Caco-2 (cell line): ENCODE measurements around the gene ZRANB1. TPM values are rescaled to one million over a fixed set of nuclear protein-coding genes. Genes with fewer than 3 reads are reported as not detected.
"Not testable (repeated sequence)": the region's sequence is repeated elsewhere in the genome, so short reads cannot be mapped to it uniquely, and the experiment has no call there.

Source experiments
- BruUV-seq: library from RNA; stranded (reverse); fragments of 400-500 nt; replicated peaks from 2 replicates; lab custom pipeline; 2021; lab: Mats Ljungman, UMichigan
- CTCF ChIA-PET: fragments of 300-600 bp; sonication (Branson Sonifier 250); formaldehyde crosslinking; loops from one replicate; lab custom pipeline; 2022; ENCODE audit warnings: antibody characterized with exemption; lab: Charles Lee
- POLR2A ChIA-PET: fragments of 300-600 bp; sonication (Branson Sonifier 250); formaldehyde crosslinking; loops from one replicate; lab custom pipeline; 2022; ENCODE audit warnings: antibody characterized with exemption; lab: Charles Lee
- DNase-seq, 2 experiments: peaks; one replicate each; pipeline versions ENCODE4 v3.0.0 to v3.0.0-alpha.2; 2020 to 2022
- H3K27me3 ChIP-seq: replicated peaks from 2 replicates; pipeline ENCODE4 v1.6.0; 2011; ENCODE audit warnings: low read length; ENCODE audit not compliant: control insufficient read depth, insufficient read depth
- H3K36me3 ChIP-seq: 2 replicates; pipeline ENCODE4 v1.5.1; 2011; ENCODE audit warnings: low read length; ENCODE audit not compliant: control insufficient read depth, insufficient read depth
- H3K4me1 ChIP-seq: fragments of 250-450 bp; sonication (Bioruptor Pico); 2 replicates; pipeline ENCODE4 v1.5.1; 2020; ENCODE audit warnings: mild to moderate bottlenecking
- H3K4me3 ChIP-seq: 2 replicates; pipeline ENCODE4 v1.5.1; 2011; ENCODE audit warnings: low read depth, mild to moderate bottlenecking, control low read depth, low read length
- H3K9me3 ChIP-seq: fragments of 250-450 bp; sonication (Bioruptor Pico); 2 replicates; pipeline ENCODE4 v1.5.1; 2020; ENCODE audit warnings: mild to moderate bottlenecking, moderate library complexity
- H3K27ac Mint-ChIP-seq: one replicate; pipeline ENCODE4 v1.8.0; 2022; ENCODE audit warnings: mixed read lengths; ENCODE audit not compliant: unreplicated experiment
- H3K27me3 Mint-ChIP-seq: one replicate; pipeline ENCODE4 v1.8.0; 2022; ENCODE audit warnings: mixed read lengths; ENCODE audit not compliant: insufficient read depth, unreplicated experiment
- H3K36me3 Mint-ChIP-seq: one replicate; pipeline ENCODE4 v1.8.0; 2022; ENCODE audit warnings: mild to moderate bottlenecking, mixed read lengths; ENCODE audit not compliant: insufficient read depth, unreplicated experiment
- H3K4me1 Mint-ChIP-seq: one replicate; pipeline ENCODE4 v1.8.0; 2022; ENCODE audit warnings: low read depth, mixed read lengths; ENCODE audit not compliant: unreplicated experiment
- H3K4me3 Mint-ChIP-seq: one replicate; pipeline ENCODE4 v1.8.0; 2022; ENCODE audit warnings: mild to moderate bottlenecking, moderate library complexity, mixed read lengths; ENCODE audit not compliant: unreplicated experiment
- H3K9me3 Mint-ChIP-seq: one replicate; pipeline ENCODE4 v1.8.0; 2022; ENCODE audit warnings: mixed read lengths; ENCODE audit not compliant: unreplicated experiment
- CTCF ChIP-seq, 2 experiments: fragments of 200-600 bp in 1 of 2; IDR thresholded peaks; 1 replicate in 1 of 2; 2 replicates in 1 of 2; pipeline versions ENCODE4 v1.5.1 to v1.8.0; 2011 to 2022; ENCODE audit warnings: antibody characterized with exemption in 1 of 2, control low read depth in 1 of 2, inconsistent platforms in 1 of 2, low read depth in 1 of 2, low read length in 1 of 2, mild to moderate bottlenecking in 1 of 2, moderate library complexity in 1 of 2; ENCODE audit not compliant: insufficient read depth in 1 of 2, severe bottlenecking in 1 of 2, unreplicated experiment in 1 of 2
- intact Hi-C: fragments of 100-400 bp; cut with micrococcal nuclease; formaldehyde crosslinking; loops from one replicate; pipeline ENCODE4 v1.10.0; 2022; ENCODE audit not compliant: unreplicated experiment
- total RNA-seq: library from RNA; stranded (reverse); gene quantifications from 2 replicates; pipeline ENCODE4 v1.2.3, GENCODE V29; 2022

ZRANB1 gene
- total RNA-seq, 1 experiment from 2014 or later, result 24.6 TPM

GRCh38 chr10:124987788-124988187 lies 45.9 kb downstream of the ZRANB1 start:
- Mint-ChIP-seq H3K4me3 (no peak overlapping the region), H3K4me1 (peaks cover 6% of the 10 kb centered on the region), H3K27me3 (no peaks in the 10 kb centered on the region), H3K36me3 (peaks cover 96% of the 10 kb centered on the region), H3K9me3 (no peaks in the 10 kb centered on the region), H3K27ac (no peak overlapping the region)
- Histone ChIP-seq H3K27me3 (no peaks in the 10 kb centered on the region), H3K4me3 (no peak overlapping the region), H3K36me3 (peaks cover 10% of the 10 kb centered on the region), H3K9me3 (no peaks in the 10 kb centered on the region), H3K4me1 (no peaks in the 10 kb centered on the region)
- intact Hi-C loops, result no loop called here
- ChIA-PET POLR2A (no interaction called here), CTCF (no interaction called here)
- no peak for TF ChIP-seq CTCF (IDR thresholded peaks at IDR 0.05; ENCODE audit: insufficient read depth in 1 of 2, low read depth in 1 of 2, low read length in 1 of 2, severe bottlenecking in 1 of 2, unreplicated experiment in 1 of 2)
- no TSS peak for BruUV-seq
- DNase-seq, result no peak

- H3K4me1 Mint-ChIP-seq, H3K4me1 ChIP-seq, intact Hi-C loops, H3K4me3 ChIP-seq, H3K9me3 ChIP-seq, H3K9me3 Mint-ChIP-seq, DNase-seq, POLR2A ChIA-PET, H3K27me3 ChIP-seq, H3K27me3 Mint-ChIP-seq, H3K4me3 Mint-ChIP-seq, H3K27ac Mint-ChIP-seq: not testable (repeated sequence)
- CTCF ChIA-PET, result interaction anchor here (0.7 kb wide), 1 partner anchor 28 kb away, joined by 4 read pairs; no protein-coding TSS in a partner anchor
- BruUV-seq, result TSS peak; percentile 67
- H3K36me3 ChIP-seq, result peaks cover 12% of the 10 kb centered on the region
- H3K36me3 Mint-ChIP-seq, result peaks cover 96% of the 10 kb centered on the region
Measured at GRCh38 chr10:124988753-124989152, 46.8 kb downstream of the ZRANB1 start.

GRCh38 chr10:124989526-124989925 lies 47.6 kb downstream of the ZRANB1 start:
- Mint-ChIP-seq H3K27me3 (no peaks in the 10 kb centered on the region), H3K9me3 (no peaks in the 10 kb centered on the region), H3K4me3 (no peak overlapping the region), H3K27ac (no peak overlapping the region), H3K36me3 (peaks cover 96% of the 10 kb centered on the region), H3K4me1 (no peaks in the 10 kb centered on the region)
- Histone ChIP-seq H3K9me3 (no peaks in the 10 kb centered on the region), H3K36me3 (peaks cover 14% of the 10 kb centered on the region), H3K4me3 (no peak overlapping the region), H3K4me1 (no peaks in the 10 kb centered on the region), H3K27me3 (no peaks in the 10 kb centered on the region)
- no peak for DNase-seq
- TF ChIP-seq CTCF (IDR thresholded peaks at IDR 0.05; ENCODE audit: insufficient read depth in 1 of 2, low read depth in 1 of 2, low read length in 1 of 2, severe bottlenecking in 1 of 2, unreplicated experiment in 1 of 2), result no peak
- intact Hi-C loops, result no loop called here
- no TSS peak for BruUV-seq
- POLR2A ChIA-PET, result interaction anchor here (0.6 kb wide), 1 partner anchor 305 kb away, joined by 3 read pairs; no protein-coding TSS in a partner anchor
- CTCF ChIA-PET, result no interaction called here
